Measurements from ENCODE around the gene HBE1. TPM values are rescaled to one million over a fixed set of nuclear protein-coding genes. Genes with fewer than 3 reads are reported as not detected.

Gene HBE1
- total RNA-seq, 5 donors from 2014 or later (not counting 1 experiment from before 2014, with no cell fraction given) = 3.1 to 3.2 (median 3.2) TPM; not detected in 2

DNA sequence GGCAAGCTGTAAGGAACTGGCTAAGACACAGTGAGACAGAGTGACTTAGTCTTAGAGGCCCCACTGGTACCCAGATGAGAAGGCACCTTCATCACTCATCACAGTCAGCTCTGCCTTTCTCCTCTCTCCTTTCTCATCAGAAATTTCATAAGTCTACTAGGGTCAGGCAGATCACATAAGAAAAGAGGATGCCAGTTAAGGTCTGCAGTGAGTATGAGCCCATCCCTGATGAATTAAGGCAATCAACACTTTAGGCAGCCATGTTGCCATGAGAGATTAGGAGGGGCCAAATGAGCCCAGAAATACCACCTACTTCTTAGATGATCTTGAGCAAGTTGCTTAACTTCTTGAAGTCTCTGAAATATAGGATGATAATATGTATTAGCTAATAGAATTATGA is 11.9 kb upstream of the HBE1 start:
- Mint-ChIP-seq H3K9me3 (no peaks in the 10 kb centered on the region), H3K4me1 (no peaks in the 10 kb centered on the region), H3K27ac (no peak overlapping the region), H3K36me3 (no peaks in the 10 kb centered on the region), H3K27me3 (peaks cover 1 to 4% of the 10 kb centered on the region in 2 donors), H3K4me3 (no peak overlapping the region)
- ChIA-PET POLR2A (no interaction called here), CTCF (no interaction called here)
- no peak for ATAC-seq (replicated peaks in 1 of 4)
- Histone ChIP-seq H3K27me3 (replicated peaks in 1 of 2; ENCODE audit: control insufficient read depth in 2 of 2, extremely low read depth in 1 of 2, insufficient read depth in 2 of 2, low read length in 1 of 2) (no peaks in the 10 kb centered on the region), H3K27ac (ENCODE audit: low read length) (no peak overlapping the region), H3K9me3 (no peaks in the 10 kb centered on the region), H3K36me3 (ENCODE audit: control insufficient read depth in 2 of 2, extremely low read depth in 1 of 2, insufficient read depth in 1 of 2, low read length in 1 of 2) (no peaks in the 10 kb centered on the region), H3K4me3 (ENCODE audit: control insufficient read depth in 1 of 2, extremely low read depth in 1 of 2, low read length in 1 of 2) (no peak overlapping the region), H3K4me1 (ENCODE audit: control insufficient read depth in 1 of 2, extremely low read depth in 1 of 2, insufficient read depth in 2 of 2, low read length in 2 of 2) (no peaks in the 10 kb centered on the region)
- DNase-seq = no peak

DNA sequence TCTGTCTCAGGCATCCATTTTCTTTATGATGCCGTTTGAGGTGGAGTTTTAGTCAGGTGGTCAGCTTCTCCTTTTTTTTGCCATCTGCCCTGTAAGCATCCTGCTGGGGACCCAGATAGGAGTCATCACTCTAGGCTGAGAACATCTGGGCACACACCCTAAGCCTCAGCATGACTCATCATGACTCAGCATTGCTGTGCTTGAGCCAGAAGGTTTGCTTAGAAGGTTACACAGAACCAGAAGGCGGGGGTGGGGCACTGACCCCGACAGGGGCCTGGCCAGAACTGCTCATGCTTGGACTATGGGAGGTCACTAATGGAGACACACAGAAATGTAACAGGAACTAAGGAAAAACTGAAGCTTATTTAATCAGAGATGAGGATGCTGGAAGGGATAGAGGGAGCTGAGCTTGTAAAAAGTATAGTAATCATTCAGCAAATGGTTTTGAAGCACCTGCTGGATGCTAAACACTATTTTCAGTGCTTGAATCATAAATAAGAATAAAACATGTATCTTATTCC is 10.9 kb upstream of the HBE1 start:
- ChIA-PET CTCF (no interaction called here), POLR2A (no interaction called here)
- peaks cover 1 to 4% of the 10 kb centered on the region in 2 donors for H3K27me3 Mint-ChIP-seq
- Histone ChIP-seq H3K36me3 (ENCODE audit: control insufficient read depth in 2 of 2, extremely low read depth in 1 of 2, insufficient read depth in 1 of 2, low read length in 1 of 2) (no peaks in the 10 kb centered on the region), H3K9me3 (no peaks in the 10 kb centered on the region), H3K4me3 (ENCODE audit: control insufficient read depth in 1 of 2, extremely low read depth in 1 of 2, low read length in 1 of 2) (no peak overlapping the region), H3K4me1 (ENCODE audit: control insufficient read depth in 1 of 2, extremely low read depth in 1 of 2, insufficient read depth in 2 of 2, low read length in 2 of 2) (no peaks in the 10 kb centered on the region), H3K27me3 (replicated peaks in 1 of 2; ENCODE audit: control insufficient read depth in 2 of 2, extremely low read depth in 1 of 2, insufficient read depth in 2 of 2, low read length in 1 of 2) (no peaks in the 10 kb centered on the region), H3K27ac (ENCODE audit: low read length) (no peak overlapping the region)
- no peaks in the 10 kb centered on the region for H3K4me1 Mint-ChIP-seq
- H3K9me3 Mint-ChIP-seq = no peaks in the 10 kb centered on the region
- H3K4me3 Mint-ChIP-seq = no peak overlapping the region
- H3K27ac Mint-ChIP-seq = no peak overlapping the region
- peak in 2 of 35 experiments; percentile 6 to 58 for DNase-seq
- no peaks in the 10 kb centered on the region for H3K36me3 Mint-ChIP-seq
- ATAC-seq (replicated peaks in 1 of 4) = no peak
- 33% methylated on average over 2 of the region's 3 CpGs for whole genome bisulfite sequencing (ENCODE audit: insufficient coverage)

DNA sequence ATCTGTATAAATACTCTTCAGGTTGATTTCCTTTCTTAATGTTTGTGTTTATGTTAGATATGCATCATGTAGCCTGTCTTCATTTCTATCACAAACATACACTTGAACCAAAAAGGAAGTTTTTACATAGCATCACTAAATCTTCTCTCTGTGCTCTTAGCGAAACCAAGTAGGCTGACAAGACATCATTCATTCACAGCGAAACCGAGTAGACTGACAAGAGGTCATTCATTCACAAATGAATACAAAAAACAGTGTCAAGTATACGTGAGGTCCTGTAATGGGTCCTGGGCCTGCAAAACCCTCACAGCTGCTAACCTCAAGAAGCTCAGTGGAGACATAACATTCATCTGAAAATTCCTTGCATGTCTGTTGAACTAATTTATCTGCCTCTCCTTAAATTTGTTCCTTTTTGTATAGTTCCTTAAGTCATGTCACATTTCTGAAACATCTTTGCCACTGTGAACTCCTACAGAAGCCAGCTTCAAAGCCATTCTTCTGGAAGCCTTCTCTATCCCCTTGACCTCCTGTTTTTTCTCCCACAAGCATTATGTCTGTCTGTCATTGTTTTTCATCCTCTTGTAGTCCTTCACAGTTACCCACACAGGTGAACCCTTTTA is 9.8 kb upstream of the HBE1 start:
- no peak for DNase-seq
- Histone ChIP-seq H3K4me1 (ENCODE audit: control insufficient read depth in 1 of 2, extremely low read depth in 1 of 2, insufficient read depth in 2 of 2, low read length in 2 of 2) (no peaks in the 10 kb centered on the region), H3K4me3 (ENCODE audit: control insufficient read depth in 1 of 2, extremely low read depth in 1 of 2, low read length in 1 of 2) (no peak overlapping the region), H3K27me3 (replicated peaks in 1 of 2; ENCODE audit: control insufficient read depth in 2 of 2, extremely low read depth in 1 of 2, insufficient read depth in 2 of 2, low read length in 1 of 2) (no peaks in the 10 kb centered on the region), H3K9me3 (no peaks in the 10 kb centered on the region), H3K36me3 (ENCODE audit: control insufficient read depth in 2 of 2, extremely low read depth in 1 of 2, insufficient read depth in 1 of 2, low read length in 1 of 2) (no peaks in the 10 kb centered on the region), H3K27ac (ENCODE audit: low read length) (no peak overlapping the region)
- H3K9me3 Mint-ChIP-seq = no peaks in the 10 kb centered on the region
- no peak for ATAC-seq (replicated peaks in 1 of 4)
- no peaks in the 10 kb centered on the region for H3K36me3 Mint-ChIP-seq
- ChIA-PET POLR2A (no interaction called here), CTCF (no interaction called here)
- no peak overlapping the region for H3K4me3 Mint-ChIP-seq
- H3K27ac Mint-ChIP-seq = no peak overlapping the region
- peaks cover 0 to 4% of the 10 kb centered on the region in 2 donors for H3K27me3 Mint-ChIP-seq
- no peaks in the 10 kb centered on the region for H3K4me1 Mint-ChIP-seq
- WGBS (ENCODE audit: insufficient coverage) = 79% methylated on average over 3 of the region's 4 CpGs

DNA sequence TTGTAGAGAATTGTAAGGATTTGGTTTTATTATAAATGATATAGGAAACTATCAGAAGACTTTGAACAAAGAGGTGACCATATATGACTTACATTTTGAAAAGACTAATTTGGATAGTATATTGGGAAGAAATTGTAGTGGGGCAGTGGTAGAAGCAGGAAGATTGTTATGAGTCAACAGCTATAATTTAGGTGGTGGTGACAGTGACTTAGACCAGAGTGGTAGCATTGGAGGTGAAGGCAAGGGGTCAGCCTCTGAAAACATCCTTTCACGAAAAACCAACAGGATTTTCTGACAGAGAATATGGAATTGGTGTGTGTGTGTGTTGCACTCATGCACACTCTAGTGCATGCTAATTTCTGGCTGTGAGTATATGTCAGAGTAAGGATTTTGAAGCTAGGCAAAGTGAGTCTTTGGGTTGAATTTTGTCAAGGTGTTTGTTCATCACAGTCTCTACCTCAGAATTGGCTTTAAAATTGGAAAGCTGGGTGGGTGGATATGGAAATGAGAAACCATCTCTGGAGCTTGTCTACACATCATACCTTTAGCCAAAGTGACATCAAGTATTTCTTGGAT is 8.2 kb upstream of the HBE1 start:
- no peaks in the 10 kb centered on the region for H3K4me1 ChIP-seq (ENCODE audit: control insufficient read depth in 1 of 2, extremely low read depth in 1 of 2, insufficient read depth in 2 of 2, low read length in 2 of 2)
- H3K36me3 ChIP-seq (ENCODE audit: control insufficient read depth in 2 of 2, extremely low read depth in 1 of 2, insufficient read depth in 1 of 2, low read length in 1 of 2) = no peaks in the 10 kb centered on the region
- WGBS (ENCODE audit: insufficient coverage) = 75% methylated on average over 1 of the region's 1 CpG
- H3K27me3 Mint-ChIP-seq = peaks cover 0 to 4% of the 10 kb centered on the region in 2 donors
- no peaks in the 10 kb centered on the region for H3K4me1 Mint-ChIP-seq
- H3K27ac ChIP-seq (ENCODE audit: low read length) = no peak overlapping the region
- H3K27me3 ChIP-seq (replicated peaks in 1 of 2; ENCODE audit: control insufficient read depth in 2 of 2, extremely low read depth in 1 of 2, insufficient read depth in 2 of 2, low read length in 1 of 2) = no peaks in the 10 kb centered on the region
- H3K9me3 ChIP-seq = no peaks in the 10 kb centered on the region
- H3K4me3 ChIP-seq (ENCODE audit: control insufficient read depth in 1 of 2, extremely low read depth in 1 of 2, low read length in 1 of 2) = no peak overlapping the region
- no peaks in the 10 kb centered on the region for H3K36me3 Mint-ChIP-seq
- no peaks in the 10 kb centered on the region for H3K9me3 Mint-ChIP-seq
- no peak overlapping the region for H3K27ac Mint-ChIP-seq
- ChIA-PET CTCF (interaction anchor here in 1 of 2 donors (0.6 kb wide), 1 partner anchor 67 kb away, joined by 3 read pairs; no protein-coding TSS in a partner anchor), POLR2A (no interaction called here)
- ATAC-seq (replicated peaks in 1 of 4) = no peak
- H3K4me3 Mint-ChIP-seq = no peak overlapping the region
- DNase-seq = no peak

DNA sequence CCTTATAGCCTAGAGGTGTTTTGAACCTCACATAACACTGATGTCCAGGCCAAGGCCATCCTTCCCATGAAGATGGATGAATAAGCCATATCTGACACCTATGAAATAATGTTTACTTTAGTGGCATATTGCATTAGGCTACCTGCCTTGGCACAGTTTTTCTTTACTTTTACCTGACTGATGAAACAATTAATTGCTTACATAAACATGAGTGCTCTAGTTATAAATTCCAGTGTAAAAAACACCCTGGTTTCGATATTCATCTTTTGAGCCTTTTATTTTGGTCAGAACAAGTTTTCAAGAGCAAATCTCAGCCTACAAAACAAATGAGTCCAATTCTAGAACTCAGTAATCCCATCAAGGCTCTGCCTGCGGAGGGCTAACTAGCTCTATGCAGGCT is 7.0 kb upstream of the HBE1 start:
- ATAC-seq (replicated peaks in 1 of 4) (no peak), DNase-seq (no peak)
- Histone ChIP-seq H3K9me3 (no peaks in the 10 kb centered on the region), H3K27me3 (replicated peaks in 1 of 2; ENCODE audit: control insufficient read depth in 2 of 2, extremely low read depth in 1 of 2, insufficient read depth in 2 of 2, low read length in 1 of 2) (no peaks in the 10 kb centered on the region), H3K4me1 (ENCODE audit: control insufficient read depth in 1 of 2, extremely low read depth in 1 of 2, insufficient read depth in 2 of 2, low read length in 2 of 2) (no peaks in the 10 kb centered on the region), H3K4me3 (ENCODE audit: control insufficient read depth in 1 of 2, extremely low read depth in 1 of 2, low read length in 1 of 2) (no peak overlapping the region), H3K36me3 (ENCODE audit: control insufficient read depth in 2 of 2, extremely low read depth in 1 of 2, insufficient read depth in 1 of 2, low read length in 1 of 2) (no peaks in the 10 kb centered on the region), H3K27ac (ENCODE audit: low read length) (no peak overlapping the region)
- H3K4me1 Mint-ChIP-seq = no peaks in the 10 kb centered on the region
- H3K27ac Mint-ChIP-seq = no peak overlapping the region
- no peaks in the 10 kb centered on the region for H3K36me3 Mint-ChIP-seq
- ChIA-PET POLR2A (no interaction called here), CTCF (no interaction called here)
- no peak overlapping the region for H3K4me3 Mint-ChIP-seq
- H3K9me3 Mint-ChIP-seq = no peaks in the 10 kb centered on the region
- no peaks in the 10 kb centered on the region for H3K27me3 Mint-ChIP-seq
- 64% methylated on average over 1 of the region's 2 CpGs for WGBS (ENCODE audit: insufficient coverage)

DNA sequence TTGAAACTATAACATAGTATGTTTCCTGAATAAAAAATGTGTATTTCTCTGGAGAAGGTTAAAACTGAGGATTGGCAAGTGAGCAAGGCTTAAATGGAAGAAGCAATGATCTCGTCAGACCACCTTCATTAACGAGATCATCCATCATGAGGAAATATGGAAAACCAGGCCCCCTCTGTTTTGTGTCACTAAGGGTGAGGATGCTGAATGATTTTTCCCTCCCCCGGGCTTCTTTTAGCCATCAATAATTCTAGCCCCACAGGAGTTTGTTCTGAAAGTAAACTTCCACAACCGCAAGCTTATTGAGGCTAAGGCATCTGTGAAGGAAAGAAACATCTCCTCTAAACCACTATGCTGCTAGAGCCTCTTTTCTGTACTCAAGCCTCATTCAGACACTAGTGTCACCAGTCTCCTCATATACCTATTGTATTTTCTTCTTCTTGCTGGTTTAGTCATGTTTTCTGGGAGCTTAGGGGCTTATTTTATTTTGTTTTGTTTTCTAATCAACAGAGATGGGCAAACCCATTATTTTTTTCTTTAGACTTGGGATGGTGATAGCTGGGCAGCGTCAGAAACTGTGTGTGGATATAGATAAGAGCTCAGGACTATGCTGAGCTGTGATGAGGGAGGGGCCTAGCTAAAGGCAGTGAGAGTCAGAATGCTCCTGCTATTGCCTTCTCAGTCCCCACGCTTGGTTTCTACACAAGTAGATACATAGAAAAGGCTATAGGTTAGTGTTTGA is 5.8 kb upstream of the HBE1 start:
- no peaks in the 10 kb centered on the region for H3K27me3 ChIP-seq (replicated peaks in 1 of 2; ENCODE audit: control insufficient read depth in 2 of 2, extremely low read depth in 1 of 2, insufficient read depth in 2 of 2, low read length in 1 of 2)
- Mint-ChIP-seq H3K27ac (no peak overlapping the region), H3K27me3 (peaks cover 2 to 4% of the 10 kb centered on the region in 2 donors), H3K4me1 (no peaks in the 10 kb centered on the region), H3K9me3 (no peaks in the 10 kb centered on the region), H3K36me3 (no peaks in the 10 kb centered on the region), H3K4me3 (no peak overlapping the region)
- CTCF ChIA-PET = interaction anchor here in 1 of 2 donors (0.6 kb wide), 1 partner anchor 1541 kb away, joined by 4 read pairs; no protein-coding TSS in a partner anchor
- 71% methylated on average over 1 of the region's 6 CpGs for WGBS (ENCODE audit: insufficient coverage)
- H3K36me3 ChIP-seq (ENCODE audit: control insufficient read depth in 2 of 2, extremely low read depth in 1 of 2, insufficient read depth in 1 of 2, low read length in 1 of 2) = no peaks in the 10 kb centered on the region
- H3K4me1 ChIP-seq (ENCODE audit: control insufficient read depth in 1 of 2, extremely low read depth in 1 of 2, insufficient read depth in 2 of 2, low read length in 2 of 2) = no peaks in the 10 kb centered on the region
- no peak overlapping the region for H3K4me3 ChIP-seq (ENCODE audit: control insufficient read depth in 1 of 2, extremely low read depth in 1 of 2, low read length in 1 of 2)
- POLR2A ChIA-PET = no interaction called here
- no peaks in the 10 kb centered on the region for H3K9me3 ChIP-seq
- ATAC-seq (replicated peaks in 1 of 4) = no peak
- H3K27ac ChIP-seq (ENCODE audit: low read length) = no peak overlapping the region
- DNase-seq = no peak
